ENCODE results near the gene FOXL2. TPM values are rescaled to one million over a fixed set of nuclear protein-coding genes. Genes with fewer than 3 reads are reported as not detected.

FOXL2 gene
- total and polyA plus RNA-seq, 9 of the 15 experiments (the other 6 are each of a cell fraction or from before 2014, with no cell fraction given): 0.27 to 22.1 (median 3.2) TPM

- Histone ChIP-seq H3K9me1 (ENCODE audit: control insufficient read depth, insufficient read depth, low read length) (no peaks in the 10 kb centered on the region), H3K36me3 (ENCODE audit: control insufficient read depth, insufficient read depth, low read length) (no peaks in the 10 kb centered on the region)
- in situ Hi-C loops (cut with MboI): loop anchor here (5.0 kb wide), 2 partner anchors 84 to 218 kb away; partner anchors contain the start of gene PIK3CB
- TF ChIP-seq ID3 (CRISPR knock-in tag; IDR thresholded peaks at IDR 0.05): no peak
- TF ChIP-seq ID3 (tag; IDR thresholded peaks at IDR 0.05): peak; percentile 49; the same call in 1 of the 2 replicates
- no peak for TF ChIP-seq NCOA6 (IDR thresholded peaks at IDR 0.05)
- no peak; the same call in 1 of the 2 replicates for TF ChIP-seq NR2C2 (CRISPR knock-in tag; IDR thresholded peaks at IDR 0.05)
- TF ChIP-seq NR2C2 (tag; IDR thresholded peaks at IDR 0.05): peak; percentile 90
- TF ChIP-seq ZNF507 (tag; conservative IDR thresholded peaks at IDR 0.05): no peak
- TF ChIP-seq FOXM1 (IDR thresholded peaks at IDR 0.05; ENCODE audit: low read depth): no peak
- peak; percentile 34; the same call in 1 of the 2 replicates for TF ChIP-seq FOXM1 (CRISPR knock-in tag; IDR thresholded peaks at IDR 0.05; ENCODE audit: low read depth)
- TF ChIP-seq ETV6 (IDR thresholded peaks at IDR 0.05; ENCODE audit: borderline replicate concordance in 1 of 2, low read depth in 2 of 2, low read length in 1 of 2): 0 out of 4 replicates have a peak, but pooled peaks of 1 of the 2 experiments have one; percentile 44
- TF ChIP-seq ETV6 (CRISPR knock-in tag; IDR thresholded peaks at IDR 0.05; ENCODE audit: borderline replicate concordance): no peak
- TF ChIP-seq ZBTB11 (CRISPR knock-in tag; IDR thresholded peaks at IDR 0.05): peak in 1 of 3 experiments; percentile 72; a peak in 2 of 6 replicates
- peak; percentile 45; the same call in 1 of the 2 replicates for TF ChIP-seq TOE1 (IDR thresholded peaks at IDR 0.05; ENCODE audit: borderline replicate concordance)
- no peak; the same call in 1 of the 2 replicates for TF ChIP-seq TOE1 (CRISPR knock-in tag; IDR thresholded peaks at IDR 0.05; ENCODE audit: borderline replicate concordance, low read depth)
- peak; percentile 89 for TF ChIP-seq RBFOX2 (IDR thresholded peaks at IDR 0.05; ENCODE audit: low read depth, low read length)
- TF ChIP-seq TAF7 (tag; IDR thresholded peaks at IDR 0.05): peak; percentile 39; the same call in 1 of the 2 replicates
Observed at GRCh38 chr3:138915503-138916498, 31.1 kb downstream of the FOXL2 start.

More at GRCh38 chr3:138915503-138916498, 31.1 kb downstream of the FOXL2 start:
- Histone ChIP-seq H3K9ac (ENCODE audit: insufficient read depth in 1 of 2, low read depth in 2 of 2, low read length in 2 of 2) (peak overlapping the region; percentile 95 to 99), H3K4me2 (ENCODE audit: insufficient read depth, low read length) (peak overlapping the region; percentile 99), H2AFZ (ENCODE audit: low read depth, low read length) (peak overlapping the region; percentile 98), H3K4me1 (replicated peaks in 1 of 2; ENCODE audit: control insufficient read depth in 2 of 2, insufficient read depth in 2 of 2, low read length in 2 of 2) (peaks cover 29 to 36% of the 10 kb centered on the region in 2 experiments), H3K4me3 (peak overlapping the region; percentile 79), H3K9me3 (replicated peaks; ENCODE audit: control insufficient read depth, insufficient read depth, low read depth, low read length) (no peaks in the 10 kb centered on the region), H3K27me3 (ENCODE audit: control insufficient read depth in 2 of 2, insufficient read depth in 2 of 2, low read length in 2 of 2) (no peaks in the 10 kb centered on the region), H3K27ac (ENCODE audit: extremely low read depth, low read depth, low read length) (peak overlapping the region; percentile 98), H3K79me2 (ENCODE audit: control insufficient read depth, insufficient read depth, low read length) (peaks cover 7% of the 10 kb centered on the region; the same call in 2 of the 3 replicates), H4K20me1 (replicated peaks; ENCODE audit: control insufficient read depth, insufficient read depth, low read length) (no peaks in the 10 kb centered on the region)
- POLR2A ChIA-PET: interaction anchor here (0.5 to 1.9 kb wide), 30 partner anchors 11 to 532 kb away, joined by 3 to 11 read pairs (median 3); partner anchors contain the start of genes CEP70 and PIK3CB
- peak; percentile 19 for FAIRE-seq
- DNase-seq (ENCODE audit: extremely low read depth in 1 of 4, low spot score in 3 of 4): peak; percentile 90 to 93 (median 92)
- CTCF ChIA-PET (ENCODE audit: low intra/inter-chr PET ratio): interaction anchor here (0.6 to 2.5 kb wide), 10 partner anchors 80 to 736 kb away, joined by 3 to 21 read pairs (median 4); partner anchors contain the start of genes CEP70 and PIK3CB
- peak; percentile 92 for ATAC-seq
- BruUV-seq (replicated peaks): TSS peak; percentile 82
- WGBS (ENCODE audit: insufficient coverage, low coverage, missing lambda C conversion rate): 1% methylated on average over 38 of the region's 68 CpGs
- intact Hi-C loops (cut with micrococcal nuclease): loop anchor here (1.0 to 10.0 kb wide), 6 partner anchors 40 to 848 kb away; partner anchors contain the start of genes ARMC8, CEP70 and PIK3CB
